Measurements from ENCODE around the gene TMEM9. TPM values are rescaled to one million over a fixed set of nuclear protein-coding genes. Genes with fewer than 3 reads are reported as not detected.

The TMEM9 gene
- total and polyA plus RNA-seq, 9 of the 15 experiments (the other 6 are each of a cell fraction or from before 2014, with no cell fraction given): 30.4 to 107 (median 67.6) TPM

- TF ChIP-seq, protein P1, sequence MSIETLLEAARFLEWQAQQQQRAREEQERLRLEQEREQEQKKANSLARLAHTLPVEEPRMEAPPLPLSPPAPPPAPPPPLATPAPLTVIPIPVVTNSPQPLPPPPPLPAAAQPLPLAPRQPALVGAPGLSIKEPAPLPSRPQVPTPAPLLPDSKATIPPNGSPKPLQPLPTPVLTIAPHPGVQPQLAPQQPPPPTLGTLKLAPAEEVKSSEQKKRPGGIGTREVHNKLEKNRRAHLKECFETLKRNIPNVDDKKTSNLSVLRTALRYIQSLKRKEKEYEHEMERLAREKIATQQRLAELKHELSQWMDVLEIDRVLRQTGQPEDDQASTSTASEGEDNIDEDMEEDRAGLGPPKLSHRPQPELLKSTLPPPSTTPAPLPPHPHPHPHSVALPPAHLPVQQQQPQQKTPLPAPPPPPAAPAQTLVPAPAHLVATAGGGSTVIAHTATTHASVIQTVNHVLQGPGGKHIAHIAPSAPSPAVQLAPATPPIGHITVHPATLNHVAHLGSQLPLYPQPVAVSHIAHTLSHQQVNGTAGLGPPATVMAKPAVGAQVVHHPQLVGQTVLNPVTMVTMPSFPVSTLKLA (conservative IDR thresholded peaks at IDR 0.05): 0 out of 4 replicates have a peak, but pooled peaks of 1 of the 2 experiments have one; percentile 41
- TF ChIP-seq SAFB (IDR thresholded peaks at IDR 0.05; ENCODE audit: borderline replicate concordance, low read depth, low read length): no peak
- peak; percentile 94 for TF ChIP-seq SMARCA4 (IDR thresholded peaks at IDR 0.05)
- no peak for TF ChIP-seq NFYB (IDR thresholded peaks at IDR 0.05; ENCODE audit: extremely low read depth, insufficient read length)
- TF ChIP-seq RBM22 (IDR thresholded peaks at IDR 0.05; ENCODE audit: low read depth, low read length, poor library complexity, severe bottlenecking): no peak
- no peak for TF ChIP-seq SRSF3 (IDR thresholded peaks at IDR 0.05; ENCODE audit: insufficient read depth, low read length)
- no peak for TF ChIP-seq MCM7 (IDR thresholded peaks at IDR 0.05)
- no peak for TF ChIP-seq HNRNPUL1 (IDR thresholded peaks at IDR 0.05; ENCODE audit: low read length)
- no peak for TF ChIP-seq ZBTB1 (CRISPR knock-in tag; IDR thresholded peaks at IDR 0.05; ENCODE audit: borderline replicate concordance, low read depth)
- TF ChIP-seq SFPQ (IDR thresholded peaks at IDR 0.05; ENCODE audit: low read depth, low read length): no peak
- TF ChIP-seq ZNF175 (CRISPR knock-in tag; IDR thresholded peaks at IDR 0.05; ENCODE audit: low read depth): no peak
- no peak for TF ChIP-seq ZNF584 (CRISPR knock-in tag; IDR thresholded peaks at IDR 0.05; ENCODE audit: low read depth)
- peak; percentile 38; the same call in 1 of the 2 replicates for TF ChIP-seq RB1 (IDR thresholded peaks at IDR 0.05; ENCODE audit: low read depth)
- TF ChIP-seq NFE2 (IDR thresholded peaks at IDR 0.05; ENCODE audit: low read depth): no peak; the same call in 1 of the 2 replicates
- no peak for TF ChIP-seq HNRNPLL (IDR thresholded peaks at IDR 0.05; ENCODE audit: low read depth, low read length, poor library complexity, severe bottlenecking)
- no peak for TF ChIP-seq ZNF696 (CRISPR knock-in tag; conservative IDR thresholded peaks at IDR 0.05)
- no peak for TF ChIP-seq BRCA1 (IDR thresholded peaks at IDR 0.05)
- TF ChIP-seq BRCA1 (CRISPR knock-in tag; IDR thresholded peaks at IDR 0.05): no peak
- no peak for TF ChIP-seq MXI1 (IDR thresholded peaks at IDR 0.05; ENCODE audit: low read depth, low read length)
- peak; percentile 77; the same call in 1 of the 2 replicates for TF ChIP-seq KAT7 (CRISPR knock-in tag; IDR thresholded peaks at IDR 0.05; ENCODE audit: borderline replicate concordance)
- no peak for TF ChIP-seq ADNP (tag; IDR thresholded peaks at IDR 0.05)
- TF ChIP-seq ZBTB17 (CRISPR knock-in tag; IDR thresholded peaks at IDR 0.05): peak; percentile 32; the same call in 1 of the 2 replicates
- TF ChIP-seq, protein P2, sequence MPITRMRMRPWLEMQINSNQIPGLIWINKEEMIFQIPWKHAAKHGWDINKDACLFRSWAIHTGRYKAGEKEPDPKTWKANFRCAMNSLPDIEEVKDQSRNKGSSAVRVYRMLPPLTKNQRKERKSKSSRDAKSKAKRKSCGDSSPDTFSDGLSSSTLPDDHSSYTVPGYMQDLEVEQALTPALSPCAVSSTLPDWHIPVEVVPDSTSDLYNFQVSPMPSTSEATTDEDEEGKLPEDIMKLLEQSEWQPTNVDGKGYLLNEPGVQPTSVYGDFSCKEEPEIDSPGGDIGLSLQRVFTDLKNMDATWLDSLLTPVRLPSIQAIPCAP (CRISPR knock-in tag; IDR thresholded peaks at IDR 0.05; ENCODE audit: borderline replicate concordance): no peak
- peak; percentile 94 for TF ChIP-seq SMARCE1 (IDR thresholded peaks at IDR 0.05)
- TF ChIP-seq ZEB2 (IDR thresholded peaks at IDR 0.05): peak; percentile 98
Measured at GRCh38 chr1:201153474-201154388, 543 bp downstream of the TMEM9 start (continued).

All from K562 (cell line).